ENCODE results near the gene HARBI1. TPM values are rescaled to one million over a fixed set of nuclear protein-coding genes. Genes with fewer than 3 reads are reported as not detected.

HARBI1 gene
- total RNA-seq, 2 donors from 2014 or later, result 7.5 to 8.4 TPM

DNA sequence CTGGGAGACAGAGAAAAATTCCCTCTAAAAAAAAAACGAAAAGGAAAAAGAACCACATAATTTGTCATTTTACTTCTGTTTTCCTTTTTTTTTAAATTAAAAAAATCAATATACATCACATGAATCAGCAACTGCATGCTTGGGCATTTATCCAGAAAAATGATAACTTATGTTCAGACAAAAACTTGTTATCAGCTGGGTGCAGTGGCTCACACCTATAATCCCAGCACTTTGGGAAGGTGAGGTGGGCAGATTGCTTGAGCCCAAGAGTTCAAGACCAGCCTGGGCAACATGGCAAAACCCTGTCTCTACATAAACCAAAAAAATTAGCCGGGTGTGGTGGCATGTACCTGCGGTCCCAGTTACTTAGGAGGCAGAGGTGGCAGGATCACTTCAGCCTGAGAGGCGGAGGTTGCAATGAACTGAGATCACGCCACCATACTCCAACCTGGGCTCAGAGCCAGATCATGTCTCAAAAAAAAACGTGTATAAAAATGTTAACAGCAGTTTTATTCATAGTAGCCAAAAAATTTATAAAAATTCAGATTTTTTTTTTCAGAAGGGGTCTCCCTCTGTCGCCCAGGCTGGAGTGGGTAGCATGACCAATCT is 51.7 kb downstream of the HARBI1 start:
- peaks cover 4% of the 10 kb centered on the region for H3K9me3 Mint-ChIP-seq
- Histone ChIP-seq H3K27ac (ENCODE audit: low read depth, low read length) (no peak overlapping the region), H3K9ac (ENCODE audit: extremely low read depth, low read length, poor library complexity, severe bottlenecking) (no peak overlapping the region), H3K4me3 (ENCODE audit: low read length) (no peak overlapping the region), H3K9me3 (ENCODE audit: control insufficient read depth, low read length) (no peaks in the 10 kb centered on the region), H3K27me3 (ENCODE audit: control insufficient read depth, insufficient read depth, low read length, poor library complexity, severe bottlenecking) (no peaks in the 10 kb centered on the region), H3K36me3 (ENCODE audit: control insufficient read depth, insufficient read depth, low read length) (no peaks in the 10 kb centered on the region), H3K4me1 (ENCODE audit: control insufficient read depth, insufficient read depth, low read length) (no peaks in the 10 kb centered on the region)
- no peak for DNase-seq
- no peak overlapping the region for H3K4me3 Mint-ChIP-seq
- 91 to 94% methylated on average over 3 to 7 of the region's 7 CpGs for WGBS, 2 experiments (ENCODE audit: insufficient coverage in 1 of 2, insufficient read length in 1 of 2)
- TF ChIP-seq, protein P1, sequence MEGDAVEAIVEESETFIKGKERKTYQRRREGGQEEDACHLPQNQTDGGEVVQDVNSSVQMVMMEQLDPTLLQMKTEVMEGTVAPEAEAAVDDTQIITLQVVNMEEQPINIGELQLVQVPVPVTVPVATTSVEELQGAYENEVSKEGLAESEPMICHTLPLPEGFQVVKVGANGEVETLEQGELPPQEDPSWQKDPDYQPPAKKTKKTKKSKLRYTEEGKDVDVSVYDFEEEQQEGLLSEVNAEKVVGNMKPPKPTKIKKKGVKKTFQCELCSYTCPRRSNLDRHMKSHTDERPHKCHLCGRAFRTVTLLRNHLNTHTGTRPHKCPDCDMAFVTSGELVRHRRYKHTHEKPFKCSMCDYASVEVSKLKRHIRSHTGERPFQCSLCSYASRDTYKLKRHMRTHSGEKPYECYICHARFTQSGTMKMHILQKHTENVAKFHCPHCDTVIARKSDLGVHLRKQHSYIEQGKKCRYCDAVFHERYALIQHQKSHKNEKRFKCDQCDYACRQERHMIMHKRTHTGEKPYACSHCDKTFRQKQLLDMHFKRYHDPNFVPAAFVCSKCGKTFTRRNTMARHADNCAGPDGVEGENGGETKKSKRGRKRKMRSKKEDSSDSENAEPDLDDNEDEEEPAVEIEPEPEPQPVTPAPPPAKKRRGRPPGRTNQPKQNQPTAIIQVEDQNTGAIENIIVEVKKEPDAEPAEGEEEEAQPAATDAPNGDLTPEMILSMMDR (conservative IDR thresholded peaks at IDR 0.05), result no peak
- H3K27me3 Mint-ChIP-seq (ENCODE audit: insufficient read depth), result no peaks in the 10 kb centered on the region
- peaks cover 20% of the 10 kb centered on the region for H3K4me1 Mint-ChIP-seq
- no peak overlapping the region for H3K27ac Mint-ChIP-seq
- peaks cover 12% of the 10 kb centered on the region for H3K36me3 Mint-ChIP-seq (ENCODE audit: low read depth)

GRCh38 chr11:46564459-46564858 is 52.6 kb downstream of the HARBI1 start:
- peaks cover 29% of the 10 kb centered on the region for H3K4me1 Mint-ChIP-seq
- Histone ChIP-seq H3K4me3 (ENCODE audit: low read length) (no peak overlapping the region), H3K27me3 (ENCODE audit: control insufficient read depth, insufficient read depth, low read length, poor library complexity, severe bottlenecking) (no peaks in the 10 kb centered on the region), H3K4me1 (ENCODE audit: control insufficient read depth, insufficient read depth, low read length) (no peaks in the 10 kb centered on the region), H3K27ac (ENCODE audit: low read depth, low read length) (no peak overlapping the region), H3K36me3 (ENCODE audit: control insufficient read depth, insufficient read depth, low read length) (no peaks in the 10 kb centered on the region), H3K9ac (ENCODE audit: extremely low read depth, low read length, poor library complexity, severe bottlenecking) (no peak overlapping the region), H3K9me3 (ENCODE audit: control insufficient read depth, low read length) (no peaks in the 10 kb centered on the region)
- TF ChIP-seq, protein P1 (conservative IDR thresholded peaks at IDR 0.05), result no peak
- H3K4me3 Mint-ChIP-seq, result no peak overlapping the region
- peaks cover 9% of the 10 kb centered on the region for H3K36me3 Mint-ChIP-seq (ENCODE audit: low read depth)
- H3K27ac Mint-ChIP-seq, result no peak overlapping the region
- no peak for DNase-seq
- WGBS, 2 experiments (ENCODE audit: insufficient coverage in 1 of 2, insufficient read length in 1 of 2), result 100% methylated on average over 1 of the region's 1 CpG; no CpG with 5 or more reads in 1 of the 2 experiments
- peaks cover 4% of the 10 kb centered on the region for H3K9me3 Mint-ChIP-seq
- no peaks in the 10 kb centered on the region for H3K27me3 Mint-ChIP-seq (ENCODE audit: insufficient read depth)

DNA sequence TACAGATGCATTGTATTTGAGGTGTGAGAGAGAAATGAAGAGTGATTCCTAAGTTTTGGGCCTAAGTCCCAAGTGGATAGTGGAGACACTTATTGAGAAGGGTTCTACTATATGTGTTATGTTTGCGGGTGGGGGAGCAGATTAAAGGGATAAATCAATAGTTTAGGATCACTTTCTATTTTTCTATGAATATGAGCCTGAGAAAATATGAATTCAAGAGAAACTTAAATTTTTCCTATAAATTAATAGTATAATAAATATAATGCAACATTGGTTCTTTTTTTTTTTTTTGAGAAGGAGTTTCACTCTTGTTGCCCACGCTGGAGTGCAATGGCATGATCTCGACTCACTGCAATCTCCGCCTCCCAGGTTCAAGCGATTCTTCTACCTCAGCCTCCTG is 54.5 kb downstream of the HARBI1 start:
- Mint-ChIP-seq H3K36me3 (ENCODE audit: low read depth) (peaks cover 6% of the 10 kb centered on the region), H3K27ac (no peak overlapping the region), H3K9me3 (peaks cover under 1% of the 10 kb centered on the region), H3K4me3 (no peak overlapping the region), H3K27me3 (ENCODE audit: insufficient read depth) (no peaks in the 10 kb centered on the region), H3K4me1 (peaks cover 39% of the 10 kb centered on the region)
- Histone ChIP-seq H3K4me3 (ENCODE audit: low read length) (no peak overlapping the region), H3K9me3 (ENCODE audit: control insufficient read depth, low read length) (no peaks in the 10 kb centered on the region), H3K4me1 (ENCODE audit: control insufficient read depth, insufficient read depth, low read length) (peaks cover 4% of the 10 kb centered on the region), H3K9ac (ENCODE audit: extremely low read depth, low read length, poor library complexity, severe bottlenecking) (no peak overlapping the region), H3K36me3 (ENCODE audit: control insufficient read depth, insufficient read depth, low read length) (peaks cover 5% of the 10 kb centered on the region), H3K27me3 (ENCODE audit: control insufficient read depth, insufficient read depth, low read length, poor library complexity, severe bottlenecking) (no peaks in the 10 kb centered on the region), H3K27ac (ENCODE audit: low read depth, low read length) (no peak overlapping the region)
- no peak for DNase-seq
- WGBS, 2 experiments (ENCODE audit: insufficient coverage in 1 of 2, insufficient read length in 1 of 2), result 90% methylated on average over 5 of the region's 5 CpGs; no CpG with 5 or more reads in 1 of the 2 experiments
- TF ChIP-seq, protein P1 (conservative IDR thresholded peaks at IDR 0.05), result no peak
